ENCODE results near the gene NSF.

The NSF gene

GRCh38 chr17:46770818-46771560 is 180.5 kb downstream of the NSF start:
- TF ChIP-seq CTCF (IDR thresholded peaks at IDR 0.05; ENCODE audit: low read depth, low read length) = no peak
- peak overlapping the region; percentile 47 for H3K4me3 ChIP-seq (ENCODE audit: low read depth, low read length)

GRCh38 chr17:46771561-46772474 is 181.3 kb downstream of the NSF start:
- no peak for TF ChIP-seq CTCF (IDR thresholded peaks at IDR 0.05; ENCODE audit: low read depth, low read length)

GRCh38 chr17:46772475-46773220 is 182.2 kb downstream of the NSF start:
- TF ChIP-seq CTCF (IDR thresholded peaks at IDR 0.05; ENCODE audit: low read depth, low read length) = no peak
- H3K4me3 ChIP-seq (ENCODE audit: low read depth, low read length) = no peak overlapping the region

More at GRCh38 chr17:46771561-46772474, 181.3 kb downstream of the NSF start:
- H3K4me3 ChIP-seq (ENCODE audit: low read depth, low read length) = peak overlapping the region; percentile 51

GRCh38 chr17:46773221-46773605 is 182.7 kb downstream of the NSF start:
- no peak for TF ChIP-seq CTCF (IDR thresholded peaks at IDR 0.05; ENCODE audit: low read depth, low read length)
- no peak overlapping the region for H3K4me3 ChIP-seq (ENCODE audit: low read depth, low read length)

- H3K4me3 ChIP-seq (ENCODE audit: low read depth, low read length) = no peak overlapping the region
- TF ChIP-seq CTCF (IDR thresholded peaks at IDR 0.05; ENCODE audit: low read depth, low read length) = no peak
Measured at GRCh38 chr17:46773676-46774075, 183.2 kb downstream of the NSF start.

GRCh38 chr17:46774108-46774737 is 183.8 kb downstream of the NSF start:
- no peak overlapping the region for H3K4me3 ChIP-seq (ENCODE audit: low read depth, low read length)
- TF ChIP-seq CTCF (IDR thresholded peaks at IDR 0.05; ENCODE audit: low read depth, low read length) = no peak

All from WI38 (cell line).